DND-41 (cell line): Measurements from ENCODE around the gene PAXIP1.

Experiments
- CTCF ChIP-seq: IDR thresholded peaks from 2 replicates; pipeline ENCODE4 v1.5.1; 2012; ENCODE audit warnings: borderline replicate concordance, low read length, moderate library complexity, mild to moderate bottlenecking; ENCODE audit not compliant: poor library complexity, severe bottlenecking; ENCODE audit errors: extremely low read depth
- EZH2 ChIP-seq: IDR thresholded peaks from 3 replicates; pipeline ENCODE4 v1.6.1; 2012; ENCODE audit warnings: borderline replicate concordance, low read depth, mild to moderate bottlenecking, moderate library complexity, low read length, inconsistent platforms; ENCODE audit not compliant: severe bottlenecking

- TF ChIP-seq EZH2 (no peak), CTCF (no peak)
Observed at GRCh38 chr7:154997840-154998370, 5.0 kb downstream of the PAXIP1 start.
